GM12865 (cell line): ENCODE results near the gene LCE2A.

Source experiments
- DNase-seq: peaks from one replicate; pipeline ENCODE4 v3.0.0; 2010; ENCODE audit warnings: low read depth
- H3K4me3 ChIP-seq: 2 replicates; pipeline ENCODE4 v1.5.1; 2011; ENCODE audit warnings: mild to moderate bottlenecking, low read depth, low read length, control low read depth
- CTCF ChIP-seq: IDR thresholded peaks from 2 replicates; pipeline ENCODE4 v1.5.1; 2011; ENCODE audit warnings: low read length, control low read depth, low read depth, inconsistent platforms; ENCODE audit not compliant: insufficient read depth; ENCODE audit errors: missing control alignments

LCE2A gene

GRCh38 chr1:152707860-152708259, 9.7 kb downstream of the LCE2A start, which contains the start of gene LCE4A:
Gene LCE4A, plus strand, starts transcription at chr1:152708160. Its CDS starts 916 bp downstream, at chr1:152709076.
- no peak for TF ChIP-seq CTCF
- H3K4me3 ChIP-seq: no peak within 1 kb of the TSS
- no peak for DNase-seq

GRCh38 chr1:152718238-152718637, 20.1 kb downstream of the LCE2A start:
- no peak for TF ChIP-seq CTCF
- no peak for DNase-seq
- no peak overlapping the region for H3K4me3 ChIP-seq

GRCh38 chr1:152725261-152725660, 27.1 kb downstream of the LCE2A start:
- no peak for DNase-seq

GRCh38 chr1:152728986-152729385, 30.8 kb downstream of the LCE2A start:
- no peak for TF ChIP-seq CTCF
- DNase-seq: no peak

More at GRCh38 chr1:152725261-152725660, 27.1 kb downstream of the LCE2A start:
- no peak overlapping the region for H3K4me3 ChIP-seq
- no peak for TF ChIP-seq CTCF

GRCh38 chr1:152735648-152736047, 37.5 kb downstream of the LCE2A start:
- DNase-seq: no peak
- no peak overlapping the region for H3K4me3 ChIP-seq
- TF ChIP-seq CTCF: no peak

More at GRCh38 chr1:152728986-152729385, 30.8 kb downstream of the LCE2A start:
- H3K4me3 ChIP-seq: no peak overlapping the region

GRCh38 chr1:152737997-152738396, 39.9 kb downstream of the LCE2A start:
- no peak for DNase-seq
- TF ChIP-seq CTCF: no peak
- H3K4me3 ChIP-seq: no peak overlapping the region

- H3K4me3 ChIP-seq: no peak overlapping the region
- no peak for DNase-seq
- TF ChIP-seq CTCF: no peak
Observed at GRCh38 chr1:152739841-152740240, 41.7 kb downstream of the LCE2A start.
